Testis (tissue), 2 donors: ENCODE results near the gene ME2.

ENCODE experiments used
- POLR2A ChIP-seq: fragments of 450-650 bp; IDR thresholded peaks from one replicate; pipeline ENCODE4 v1.6.1; 2017; ENCODE audit warnings: antibody characterized with exemption, mild to moderate bottlenecking, moderate library complexity
- TF ChIP-seq, protein P1 (sequence below), 3 experiments: fragments of 450-650 bp in 2 of 3; fragments of 200-600 bp in 1 of 3; sonication (generic) in 1 of 3; IDR thresholded peaks; one replicate each; pipeline ENCODE4 v1.5.1; 2016 to 2019; ENCODE audit warnings: antibody characterized with exemption in 3 of 3, mild to moderate bottlenecking in 2 of 3, moderate library complexity in 1 of 3

GRCh38 chr18:50918153-50918552, 39.2 kb downstream of the ME2 start:
- TF ChIP-seq, protein P1, sequence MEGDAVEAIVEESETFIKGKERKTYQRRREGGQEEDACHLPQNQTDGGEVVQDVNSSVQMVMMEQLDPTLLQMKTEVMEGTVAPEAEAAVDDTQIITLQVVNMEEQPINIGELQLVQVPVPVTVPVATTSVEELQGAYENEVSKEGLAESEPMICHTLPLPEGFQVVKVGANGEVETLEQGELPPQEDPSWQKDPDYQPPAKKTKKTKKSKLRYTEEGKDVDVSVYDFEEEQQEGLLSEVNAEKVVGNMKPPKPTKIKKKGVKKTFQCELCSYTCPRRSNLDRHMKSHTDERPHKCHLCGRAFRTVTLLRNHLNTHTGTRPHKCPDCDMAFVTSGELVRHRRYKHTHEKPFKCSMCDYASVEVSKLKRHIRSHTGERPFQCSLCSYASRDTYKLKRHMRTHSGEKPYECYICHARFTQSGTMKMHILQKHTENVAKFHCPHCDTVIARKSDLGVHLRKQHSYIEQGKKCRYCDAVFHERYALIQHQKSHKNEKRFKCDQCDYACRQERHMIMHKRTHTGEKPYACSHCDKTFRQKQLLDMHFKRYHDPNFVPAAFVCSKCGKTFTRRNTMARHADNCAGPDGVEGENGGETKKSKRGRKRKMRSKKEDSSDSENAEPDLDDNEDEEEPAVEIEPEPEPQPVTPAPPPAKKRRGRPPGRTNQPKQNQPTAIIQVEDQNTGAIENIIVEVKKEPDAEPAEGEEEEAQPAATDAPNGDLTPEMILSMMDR (IDR thresholded peaks at IDR 0.05) = no peak
- TF ChIP-seq POLR2A = no peak
